ENCODE data around the gene PASK.

Gene PASK

GRCh38 chr2:241177526-241178334, 28.5 kb upstream of the PASK start:
- Mint-ChIP-seq H3K27ac (no peak overlapping the region), H3K36me3 (ENCODE audit: low read depth) (peaks cover 41% of the 10 kb centered on the region), H3K27me3 (ENCODE audit: low read depth) (no peaks in the 10 kb centered on the region), H3K9me3 (peaks cover 2% of the 10 kb centered on the region), H3K4me3 (no peak overlapping the region), H3K4me1 (no peaks in the 10 kb centered on the region)
- TF ChIP-seq CTCF (IDR thresholded peaks at IDR 0.05; ENCODE audit: unreplicated experiment in 3 of 3) = no peak

- H3K27ac Mint-ChIP-seq = peak overlapping the region in 1 of 3 experiments; percentile 86
- H3K4me3 Mint-ChIP-seq = no peak overlapping the region
- no peak for TF ChIP-seq CTCF (IDR thresholded peaks at IDR 0.05; ENCODE audit: unreplicated experiment in 3 of 3)
- H3K36me3 Mint-ChIP-seq (ENCODE audit: low read depth) = peaks cover 63% of the 10 kb centered on the region
- no peaks in the 10 kb centered on the region for H3K4me1 Mint-ChIP-seq
- peaks cover 19% of the 10 kb centered on the region for H3K9me3 Mint-ChIP-seq
- no peaks in the 10 kb centered on the region for H3K27me3 Mint-ChIP-seq (ENCODE audit: low read depth)
Observed at GRCh38 chr2:241173557-241173956, 24.3 kb upstream of the PASK start.

- Mint-ChIP-seq H3K9me3 (peaks cover 16% of the 10 kb centered on the region), H3K27ac (no peak overlapping the region), H3K36me3 (ENCODE audit: low read depth) (peaks cover 61% of the 10 kb centered on the region), H3K4me3 (no peak overlapping the region), H3K4me1 (no peaks in the 10 kb centered on the region), H3K27me3 (ENCODE audit: low read depth) (no peaks in the 10 kb centered on the region)
- TF ChIP-seq CTCF (IDR thresholded peaks at IDR 0.05; ENCODE audit: unreplicated experiment in 3 of 3) = no peak
Observed at GRCh38 chr2:241168366-241168765, 19.1 kb upstream of the PASK start.

GRCh38 chr2:241163601-241164118, 14.4 kb upstream of the PASK start:
- TF ChIP-seq CTCF (IDR thresholded peaks at IDR 0.05; ENCODE audit: unreplicated experiment in 3 of 3) = no peak
- H3K27me3 Mint-ChIP-seq (ENCODE audit: low read depth) = no peaks in the 10 kb centered on the region
- no peaks in the 10 kb centered on the region for H3K4me1 Mint-ChIP-seq
- no peak overlapping the region for H3K4me3 Mint-ChIP-seq
- H3K27ac Mint-ChIP-seq = no peak overlapping the region
- peaks cover 39% of the 10 kb centered on the region for H3K36me3 Mint-ChIP-seq (ENCODE audit: low read depth)
- no peaks in the 10 kb centered on the region for H3K9me3 Mint-ChIP-seq

GRCh38 chr2:241161646-241162281, 12.5 kb upstream of the PASK start:
- Mint-ChIP-seq H3K36me3 (ENCODE audit: low read depth) (peaks cover 29% of the 10 kb centered on the region), H3K4me1 (no peaks in the 10 kb centered on the region), H3K4me3 (no peak overlapping the region), H3K27me3 (ENCODE audit: low read depth) (no peaks in the 10 kb centered on the region), H3K9me3 (no peaks in the 10 kb centered on the region), H3K27ac (no peak overlapping the region)
- TF ChIP-seq CTCF (IDR thresholded peaks at IDR 0.05; ENCODE audit: unreplicated experiment in 3 of 3) = no peak

Measured in nephron (organoid).